ENCODE measurements around the gene KRT6B. TPM values are rescaled to one million over a fixed set of nuclear protein-coding genes. Genes with fewer than 3 reads are reported as not detected.
A peak's percentile ranks its signal among the peaks of the same experiment; 100 is the strongest.

The KRT6B gene
- total and polyA plus RNA-seq, 7 donors: 0.60 to 0.61 TPM; not detected in 5

DNA sequence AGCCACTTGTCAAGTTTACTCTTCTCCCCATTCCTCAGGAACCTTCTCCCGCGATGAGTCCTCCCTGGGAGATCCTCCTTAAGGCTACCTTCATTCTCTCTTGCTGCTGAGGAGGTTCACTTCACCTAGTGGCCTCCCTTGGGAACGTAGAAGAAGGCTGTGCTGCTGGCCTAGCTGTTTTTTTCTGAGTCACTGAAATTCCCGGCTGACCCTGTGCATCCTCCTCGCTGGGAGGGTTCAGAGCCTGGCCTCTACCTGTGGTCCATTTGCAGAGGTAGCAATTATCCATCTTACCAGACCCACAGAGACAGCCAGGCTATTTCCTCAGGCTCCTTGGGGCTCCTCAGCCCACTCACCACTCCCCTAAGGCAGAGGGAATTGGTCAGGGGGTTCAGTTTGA lies 50.4 kb downstream of the KRT6B start:
- H3K9me3 ChIP-seq: no peaks in the 10 kb centered on the region
- no peak overlapping the region for H3K4me3 ChIP-seq
- no peak for DNase-seq
- TF ChIP-seq, protein P1, sequence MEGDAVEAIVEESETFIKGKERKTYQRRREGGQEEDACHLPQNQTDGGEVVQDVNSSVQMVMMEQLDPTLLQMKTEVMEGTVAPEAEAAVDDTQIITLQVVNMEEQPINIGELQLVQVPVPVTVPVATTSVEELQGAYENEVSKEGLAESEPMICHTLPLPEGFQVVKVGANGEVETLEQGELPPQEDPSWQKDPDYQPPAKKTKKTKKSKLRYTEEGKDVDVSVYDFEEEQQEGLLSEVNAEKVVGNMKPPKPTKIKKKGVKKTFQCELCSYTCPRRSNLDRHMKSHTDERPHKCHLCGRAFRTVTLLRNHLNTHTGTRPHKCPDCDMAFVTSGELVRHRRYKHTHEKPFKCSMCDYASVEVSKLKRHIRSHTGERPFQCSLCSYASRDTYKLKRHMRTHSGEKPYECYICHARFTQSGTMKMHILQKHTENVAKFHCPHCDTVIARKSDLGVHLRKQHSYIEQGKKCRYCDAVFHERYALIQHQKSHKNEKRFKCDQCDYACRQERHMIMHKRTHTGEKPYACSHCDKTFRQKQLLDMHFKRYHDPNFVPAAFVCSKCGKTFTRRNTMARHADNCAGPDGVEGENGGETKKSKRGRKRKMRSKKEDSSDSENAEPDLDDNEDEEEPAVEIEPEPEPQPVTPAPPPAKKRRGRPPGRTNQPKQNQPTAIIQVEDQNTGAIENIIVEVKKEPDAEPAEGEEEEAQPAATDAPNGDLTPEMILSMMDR (IDR thresholded peaks at IDR 0.05): no peak
- no peak for TF ChIP-seq EP300 (IDR thresholded peaks at IDR 0.05)
- no peak for TF ChIP-seq POLR2A (IDR thresholded peaks at IDR 0.05)
- TF ChIP-seq POLR2AphosphoS5 (IDR thresholded peaks at IDR 0.05): no peak
- no peaks in the 10 kb centered on the region for H3K4me1 ChIP-seq
- WGBS, 2 donors: 84 to 88% methylated on average over 5 of the region's 5 CpGs
- no peak overlapping the region for H3K27ac ChIP-seq
- H3K36me3 ChIP-seq: no peaks in the 10 kb centered on the region
- intact Hi-C loops (cut with DNase I): no loop called here
- H3K27me3 ChIP-seq: no peaks in the 10 kb centered on the region

DNA sequence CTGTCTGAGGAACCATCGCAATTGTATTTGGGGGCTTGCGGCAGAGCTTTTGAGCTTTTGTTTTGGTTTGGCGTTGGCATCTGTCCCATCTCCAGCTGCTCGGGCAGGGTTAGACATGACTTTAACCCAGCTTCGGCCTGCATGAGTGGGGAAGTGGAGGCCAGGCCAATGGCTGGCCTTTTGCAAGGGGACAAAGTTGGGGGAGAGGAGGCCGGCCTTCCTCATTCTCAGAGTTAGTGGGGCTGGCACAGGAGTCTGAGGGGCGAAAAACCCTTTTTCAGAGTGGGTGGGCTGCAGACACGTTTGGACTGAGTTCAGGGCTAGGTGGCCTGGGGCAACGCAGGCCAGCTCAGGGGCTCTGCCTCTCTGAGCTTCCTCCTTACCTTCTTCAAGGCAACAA lies 51.0 kb downstream of the KRT6B start:
- intact Hi-C loops (cut with DNase I): no loop called here
- Histone ChIP-seq H3K4me3 (no peak overlapping the region), H3K36me3 (no peaks in the 10 kb centered on the region), H3K27me3 (no peaks in the 10 kb centered on the region), H3K4me1 (no peaks in the 10 kb centered on the region), H3K27ac (no peak overlapping the region), H3K9me3 (no peaks in the 10 kb centered on the region)
- WGBS, 2 donors: 85 to 88% methylated on average over 9 of the region's 9 CpGs
- DNase-seq: no peak
- TF ChIP-seq POLR2AphosphoS5 (IDR thresholded peaks at IDR 0.05): no peak
- no peak for TF ChIP-seq EP300 (IDR thresholded peaks at IDR 0.05)
- TF ChIP-seq POLR2A (IDR thresholded peaks at IDR 0.05): no peak
- TF ChIP-seq, protein P1 (IDR thresholded peaks at IDR 0.05): no peak

DNA sequence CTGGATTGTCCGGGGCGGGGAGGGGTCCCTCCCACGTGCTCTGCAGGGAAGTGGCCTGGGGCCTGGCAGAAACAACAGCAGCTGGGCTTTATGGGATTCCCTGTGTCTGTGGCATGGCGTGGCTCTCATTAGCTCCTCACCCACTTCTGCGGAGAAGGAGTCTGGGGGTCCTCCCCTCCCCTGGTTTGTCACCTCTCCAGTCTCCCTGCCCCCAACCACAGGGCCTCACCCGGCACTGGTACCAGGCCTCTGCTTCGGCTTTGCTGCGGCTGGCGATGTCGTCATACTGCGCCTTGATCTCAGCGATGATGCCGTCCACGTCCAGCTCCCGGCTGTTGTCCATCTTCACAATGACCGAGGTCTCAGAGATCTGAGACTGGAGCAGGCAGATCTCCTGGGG lies 52.2 kb downstream of the KRT6B start:
- WGBS, 2 donors: 93 to 96% methylated on average over 16 of the region's 16 CpGs
- intact Hi-C loops (cut with DNase I): no loop called here
- H3K4me3 ChIP-seq: no peak overlapping the region
- no peak overlapping the region for H3K27ac ChIP-seq
- no peaks in the 10 kb centered on the region for H3K27me3 ChIP-seq
- peak; percentile 57 for DNase-seq
- TF ChIP-seq POLR2A (IDR thresholded peaks at IDR 0.05) (no peak), EP300 (IDR thresholded peaks at IDR 0.05) (no peak), POLR2AphosphoS5 (IDR thresholded peaks at IDR 0.05) (no peak)
- TF ChIP-seq, protein P1 (IDR thresholded peaks at IDR 0.05): no peak
- no peaks in the 10 kb centered on the region for H3K36me3 ChIP-seq
- H3K9me3 ChIP-seq: no peaks in the 10 kb centered on the region
- no peaks in the 10 kb centered on the region for H3K4me1 ChIP-seq

DNA sequence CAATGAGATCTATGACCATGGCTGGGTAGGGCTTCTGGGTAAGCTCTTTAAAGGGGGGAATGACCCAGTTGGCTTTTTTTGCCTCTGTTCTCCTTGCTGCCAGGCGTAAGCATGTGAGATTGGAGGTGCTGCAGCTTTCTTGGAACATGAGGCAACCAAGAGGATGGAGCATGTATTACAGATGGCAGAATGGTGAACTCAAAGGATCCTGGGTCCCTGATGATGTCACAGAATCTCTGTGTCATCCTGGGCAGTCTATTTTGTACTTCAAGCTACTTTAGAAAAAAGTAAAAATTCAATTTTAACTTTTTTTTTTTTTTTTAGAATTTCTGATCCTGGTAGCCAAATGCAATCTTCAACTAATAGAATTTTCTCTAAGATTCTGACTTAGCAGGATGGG lies 53.8 kb downstream of the KRT6B start:
- Histone ChIP-seq H3K4me3 (no peak overlapping the region), H3K9me3 (no peaks in the 10 kb centered on the region), H3K36me3 (no peaks in the 10 kb centered on the region), H3K27me3 (no peaks in the 10 kb centered on the region), H3K4me1 (no peaks in the 10 kb centered on the region), H3K27ac (no peak overlapping the region)
- peak; percentile 12 for DNase-seq
- intact Hi-C loops (cut with DNase I): no loop called here
- TF ChIP-seq, protein P1 (IDR thresholded peaks at IDR 0.05): no peak
- no peak for TF ChIP-seq POLR2A (IDR thresholded peaks at IDR 0.05)
- no peak for TF ChIP-seq POLR2AphosphoS5 (IDR thresholded peaks at IDR 0.05)
- no peak for TF ChIP-seq EP300 (IDR thresholded peaks at IDR 0.05)
- 85 to 89% methylated on average over 1 of the region's 1 CpG for WGBS, 2 donors

DNA sequence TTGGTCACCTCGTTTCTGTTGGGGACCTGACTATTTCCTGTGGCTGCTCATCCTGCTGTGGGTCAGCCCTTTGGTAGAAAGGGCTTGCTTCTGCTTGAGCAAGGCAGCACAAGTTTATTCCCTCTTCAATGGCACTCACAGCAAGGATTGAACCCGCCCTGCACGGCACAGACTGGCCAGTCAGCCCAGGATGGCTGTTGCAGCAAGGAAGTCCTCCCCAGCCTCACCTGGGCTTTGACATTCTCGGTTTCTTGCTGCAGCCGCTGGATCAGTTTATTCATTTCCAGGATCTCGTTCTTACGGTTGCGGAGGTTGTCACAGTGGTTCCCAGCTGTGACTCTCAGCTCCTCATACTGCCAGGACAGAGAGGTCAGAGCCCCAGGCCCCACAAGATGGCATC lies 55.3 kb downstream of the KRT6B start:
- TF ChIP-seq EP300 (IDR thresholded peaks at IDR 0.05) (no peak), POLR2A (IDR thresholded peaks at IDR 0.05) (no peak), POLR2AphosphoS5 (IDR thresholded peaks at IDR 0.05) (no peak)
- TF ChIP-seq, protein P1 (IDR thresholded peaks at IDR 0.05): no peak
- intact Hi-C loops (cut with DNase I): no loop called here
- Histone ChIP-seq H3K27ac (no peak overlapping the region), H3K9me3 (no peaks in the 10 kb centered on the region), H3K4me3 (no peak overlapping the region), H3K4me1 (peaks cover 2 to 4% (median 4%) of the 10 kb centered on the region in 4 donors), H3K36me3 (no peaks in the 10 kb centered on the region), H3K27me3 (no peaks in the 10 kb centered on the region)
- DNase-seq: peak; percentile 34
- WGBS, 2 donors: 85% methylated on average over 8 of the region's 8 CpGs

Data from sigmoid colon (tissue), 7 donors.